Cardiac septum (tissue), 1 donor: Measurements from ENCODE around the gene DMWD. TPM values are rescaled to one million over a fixed set of nuclear protein-coding genes. Genes with fewer than 3 reads are reported as not detected.
A peak's percentile ranks its signal among the peaks of the same experiment; 100 is the strongest.

Experiments used
- DNase-seq: peaks from one replicate; pipeline ENCODE4 v3.0.0-alpha.2; 2020; ENCODE audit warnings: low spot score
- intact Hi-C: fragments of 100-400 bp; cut with DNase I; formaldehyde crosslinking; loops from one replicate; pipeline ENCODE4 v1.14.0; 2022
- total RNA-seq: library from RNA; stranded (reverse); fragmentation: NEBNext Ultra II Directional; extraction: Animal tissue kit (Norgen Biotek cat#: 25700); gene quantifications from one replicate; pipeline ENCODE4 v1.2.1, GENCODE V29; 2021
- donor health status: DM: no; HTN: no; CAD: no.

The DMWD gene
- total RNA-seq, 1 donor from 2014 or later: 120 TPM

DNA sequence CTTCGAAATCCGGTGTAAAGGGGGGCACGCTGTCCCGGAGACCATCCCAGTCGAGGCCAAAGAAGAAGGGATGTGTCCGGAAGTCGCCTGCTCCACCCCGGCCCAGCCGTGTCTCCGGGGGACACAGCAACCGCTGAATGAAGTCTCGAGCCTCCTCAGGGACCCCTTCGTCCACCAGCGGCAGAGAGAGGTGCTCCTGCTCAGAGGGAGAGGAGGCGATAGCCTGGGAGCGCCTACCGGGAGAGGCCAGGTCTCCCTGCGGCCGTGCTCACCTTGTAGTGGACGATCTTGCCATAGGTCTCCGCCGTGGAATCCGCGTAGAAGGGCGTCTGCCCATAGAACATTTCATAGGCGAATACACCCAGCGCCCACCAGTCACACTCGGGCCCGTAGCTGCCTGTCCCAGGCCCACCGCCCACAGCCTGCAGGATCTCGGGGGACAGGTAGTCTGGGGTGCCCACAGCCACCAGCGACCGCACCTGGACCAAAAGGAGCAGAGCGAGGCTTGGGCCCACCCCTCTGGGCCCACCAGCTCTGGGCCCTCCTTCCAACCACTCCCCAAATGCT is 15.2 kb downstream of the DMWD start:
- intact Hi-C loops: no loop called here
- DNase-seq: peak; percentile 67

DNA sequence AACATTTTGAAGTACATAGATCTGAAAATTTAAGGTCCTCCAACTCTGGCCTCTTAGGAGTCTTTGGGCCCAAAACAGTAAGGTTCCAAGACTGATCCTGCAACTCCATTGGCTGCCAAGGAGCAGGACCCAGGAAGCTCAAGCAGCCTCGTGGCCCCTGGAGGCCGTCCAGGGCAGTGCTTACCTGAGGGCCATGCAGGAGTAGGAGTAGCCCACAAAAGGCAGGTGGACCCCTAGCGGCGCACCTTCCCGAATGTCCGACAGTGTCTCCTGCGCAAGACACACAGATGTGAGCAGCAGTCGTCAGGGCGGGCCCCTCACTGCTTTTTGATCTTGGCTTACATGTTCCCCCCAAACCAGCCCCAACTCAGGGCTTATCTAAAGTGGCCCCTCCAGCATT is 17.9 kb downstream of the DMWD start:
- intact Hi-C loops: no loop called here
- DNase-seq: no peak

DNA sequence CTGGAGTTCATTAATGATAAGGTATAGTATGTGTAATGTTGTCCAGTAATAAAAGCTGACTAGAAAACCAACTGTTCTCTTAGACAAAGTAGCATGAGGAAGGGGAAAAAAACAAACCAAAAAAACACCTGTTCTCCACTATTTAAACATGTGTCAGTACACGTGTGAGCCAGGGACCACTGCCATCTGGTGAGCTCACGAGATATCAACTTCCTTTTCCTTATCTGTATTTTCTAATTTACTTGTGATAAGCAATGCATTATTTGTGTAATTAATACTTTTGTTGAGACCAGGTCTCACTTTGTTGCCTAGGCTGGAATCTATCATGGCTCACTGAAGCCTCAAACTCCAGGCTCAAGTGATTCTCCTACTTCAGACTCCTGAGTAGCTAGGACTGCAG is 19.3 kb downstream of the DMWD start:
- intact Hi-C loops: no loop called here
- no peak for DNase-seq

DNA sequence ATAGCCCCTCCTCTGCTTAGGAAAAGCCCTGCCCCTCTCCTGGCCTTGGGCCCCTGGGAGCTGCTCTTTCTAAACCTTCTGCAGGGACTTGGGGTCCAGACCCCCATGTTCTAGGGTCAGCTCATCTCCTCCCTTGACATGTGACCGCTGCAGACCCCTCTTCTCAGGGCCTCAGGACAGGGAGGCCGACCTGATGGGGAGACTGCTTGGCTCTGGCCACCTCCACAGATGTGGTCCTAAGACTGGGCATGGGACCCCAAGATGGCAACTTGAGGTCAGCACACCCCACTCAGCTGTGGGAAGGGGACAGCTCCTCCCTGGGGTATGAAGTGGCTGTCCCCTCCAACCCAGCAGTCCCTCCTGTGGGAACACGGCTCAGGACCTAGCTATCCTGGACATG is 19.7 kb downstream of the DMWD start:
- DNase-seq: no peak
- intact Hi-C loops: no loop called here

GRCh38 chr19:45772130-45772840 is 20.4 kb downstream of the DMWD start:
- intact Hi-C loops: no loop called here
- no peak for DNase-seq

DNA sequence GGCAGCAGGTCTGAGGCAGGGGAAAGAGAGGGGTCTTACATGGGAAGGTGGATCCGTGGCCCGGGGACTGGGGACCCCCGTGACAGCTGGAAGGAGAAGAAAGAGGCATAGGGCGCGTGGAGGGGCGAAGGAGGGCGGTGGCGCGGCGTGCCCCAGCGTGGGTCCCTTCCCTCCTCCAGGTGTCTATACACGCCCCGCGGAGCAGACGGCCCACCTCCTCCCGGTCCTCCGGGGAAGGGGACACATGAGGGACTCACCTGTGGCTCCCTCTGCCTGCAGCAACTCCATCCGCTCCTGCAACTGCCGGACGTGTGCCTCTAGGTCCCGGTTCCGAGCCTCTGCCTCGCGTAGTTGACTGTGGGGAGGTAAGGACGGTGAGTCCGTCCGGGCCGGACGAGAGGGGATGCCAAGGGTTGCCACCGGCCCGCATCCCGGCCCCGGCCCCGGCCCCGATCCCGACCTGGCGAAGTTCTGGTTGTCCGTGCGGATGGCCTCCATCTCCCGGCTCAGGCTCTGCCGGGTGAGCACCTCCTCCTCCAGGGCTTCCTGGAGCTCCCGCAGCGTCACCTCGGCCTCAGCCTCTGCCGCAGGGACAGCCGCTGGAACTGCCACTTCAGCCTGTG is 21.2 kb downstream of the DMWD start:
- intact Hi-C loops: no loop called here
- DNase-seq: no peak

- peak; percentile 95 for DNase-seq
- intact Hi-C loops: loop anchor here (1.0 kb wide), 2 partner anchors 29 to 47 kb away; no protein-coding TSS in a partner anchor
Measured at GRCh38 chr19:45770192-45771101, 22.2 kb downstream of the DMWD start.

- no peak for DNase-seq
- intact Hi-C loops: loop anchor here (1.0 to 2.0 kb wide), 5 partner anchors 13 to 77 kb away; partner anchors contain the start of genes DMPK and QPCTL
Measured at GRCh38 chr19:45769821-45770191, 22.8 kb downstream of the DMWD start.

DNA sequence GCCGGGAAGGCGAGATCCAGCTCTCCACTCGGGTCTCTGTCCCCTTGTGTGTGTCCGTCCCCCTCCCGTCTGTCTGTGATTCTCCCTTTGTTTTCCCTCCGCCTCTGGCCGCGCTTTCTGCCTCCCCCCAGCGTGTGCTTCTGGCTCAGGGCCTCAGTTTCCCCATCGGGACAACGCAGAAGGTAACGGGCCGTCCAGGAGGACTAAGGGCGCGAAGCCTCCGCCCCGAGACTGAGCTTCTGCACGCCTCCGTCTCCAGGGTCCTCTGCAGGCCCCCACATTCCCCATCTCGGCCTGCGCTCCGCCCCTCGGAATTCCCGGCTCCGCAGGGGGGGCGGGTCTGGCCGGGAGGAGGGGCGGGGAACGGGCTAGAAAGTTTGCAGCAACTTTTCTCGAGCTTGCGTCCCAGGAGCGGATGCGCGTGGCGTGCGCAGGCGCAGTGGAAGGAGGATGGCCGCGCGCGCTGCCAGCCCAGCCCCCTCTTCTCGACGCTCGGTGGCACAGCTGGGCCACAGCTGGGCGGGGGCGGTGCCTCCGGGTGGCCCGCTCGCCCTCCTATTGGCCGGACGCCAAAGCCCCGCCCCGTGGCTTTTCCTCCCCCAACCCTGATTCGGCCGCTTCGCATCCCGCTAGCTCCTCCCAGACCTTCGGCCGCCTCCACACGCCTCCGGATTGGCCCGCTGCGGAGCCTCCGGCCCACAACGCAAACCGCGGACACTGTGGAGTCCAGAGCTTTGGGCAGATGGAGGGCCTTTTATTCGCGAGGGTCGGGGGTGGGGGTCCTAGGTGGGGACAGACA is 23.5 kb downstream of the DMWD start, which contains the start of gene SIX5:
TSS of gene SIX5 (minus strand) at position 269 of the 799 bp plus-strand sequence. CDS start 408 bp downstream, outside the sequence.
- peak; percentile 98 for DNase-seq
- intact Hi-C loops: loop anchor here (2.0 kb wide), 3 partner anchors 14 to 76 kb away; partner anchors contain the start of genes DMPK and QPCTL

DNA sequence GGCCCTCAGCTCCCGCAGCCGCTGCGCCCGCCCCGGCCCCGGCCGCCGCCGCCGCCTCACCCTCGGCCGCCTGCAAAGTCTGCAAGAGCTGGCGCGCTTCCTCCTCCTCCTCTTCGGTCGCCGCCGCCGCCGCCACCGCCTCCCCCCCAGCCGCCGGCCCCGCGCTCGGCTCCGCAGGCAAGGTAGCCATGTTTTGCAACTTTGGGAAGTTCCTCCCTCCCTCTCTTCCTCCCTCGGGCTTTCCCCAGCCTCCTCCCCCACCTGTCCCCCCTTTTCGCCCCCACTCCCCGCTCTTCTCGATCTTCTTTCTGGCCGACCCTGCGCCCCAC is 24.0 kb downstream of the DMWD start:
- intact Hi-C loops: loop anchor here (2.0 kb wide), 3 partner anchors 14 to 76 kb away; partner anchors contain the start of genes DMPK and QPCTL
- DNase-seq: peak; percentile 75

DNA sequence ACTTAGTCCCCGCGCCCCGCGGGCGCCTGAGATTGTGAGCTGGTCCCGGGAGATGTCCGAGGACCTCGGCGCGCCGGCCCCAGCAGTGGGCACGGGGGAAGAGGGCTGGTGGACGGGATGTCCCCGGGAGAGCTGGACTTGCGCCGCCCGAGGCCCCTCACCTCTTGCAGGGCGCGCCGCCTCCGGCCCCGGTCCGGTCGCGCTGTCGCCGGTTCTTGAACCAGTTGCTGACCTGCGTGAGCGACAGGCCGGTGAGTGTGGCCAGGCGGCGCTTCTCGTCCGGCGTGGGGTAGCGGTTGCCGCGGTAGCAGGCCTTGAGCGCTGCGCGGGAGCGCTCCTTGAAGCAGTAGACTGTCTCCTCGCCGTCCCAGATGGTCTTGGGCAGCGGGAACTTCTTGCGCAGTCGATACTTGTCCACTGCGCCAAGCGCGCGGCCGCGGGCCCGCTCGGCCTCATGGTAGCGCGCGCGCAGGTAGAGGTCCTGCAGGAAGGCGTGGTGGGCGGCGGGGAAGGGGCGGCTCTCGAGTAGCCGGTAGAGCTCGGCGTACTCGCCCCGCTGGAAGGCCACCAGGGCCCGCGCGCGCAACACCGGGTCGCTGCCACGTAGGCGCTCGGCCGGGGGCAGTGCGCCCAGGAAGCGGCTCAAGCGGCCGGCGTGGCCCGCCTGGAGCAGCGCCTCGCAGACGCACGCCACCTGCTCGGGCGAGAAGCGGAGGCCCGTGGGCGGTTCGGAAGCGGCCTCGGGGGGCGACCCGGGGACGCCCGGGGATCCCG is 24.6 kb downstream of the DMWD start:
- intact Hi-C loops: loop anchor here (2.0 kb wide), 4 partner anchors 15 to 75 kb away; partner anchors contain the start of genes DMPK, FBXO46 and QPCTL
- peak; percentile 78 for DNase-seq

- intact Hi-C loops: loop anchor here (2.0 kb wide), 1 partner anchor 37 kb away; the partner anchor contains the start of gene FBXO46
Measured at GRCh38 chr19:45767410-45767880, 25.2 kb downstream of the DMWD start.

GRCh38 chr19:45766869-45767346 is 25.7 kb downstream of the DMWD start:
- peak; percentile 76 for DNase-seq
- intact Hi-C loops: loop anchor here (2.0 kb wide), 1 partner anchor 36 kb away; the partner anchor contains the start of gene FBXO46

More at GRCh38 chr19:45767410-45767880, 25.2 kb downstream of the DMWD start:
- DNase-seq: peak; percentile 82

DNA sequence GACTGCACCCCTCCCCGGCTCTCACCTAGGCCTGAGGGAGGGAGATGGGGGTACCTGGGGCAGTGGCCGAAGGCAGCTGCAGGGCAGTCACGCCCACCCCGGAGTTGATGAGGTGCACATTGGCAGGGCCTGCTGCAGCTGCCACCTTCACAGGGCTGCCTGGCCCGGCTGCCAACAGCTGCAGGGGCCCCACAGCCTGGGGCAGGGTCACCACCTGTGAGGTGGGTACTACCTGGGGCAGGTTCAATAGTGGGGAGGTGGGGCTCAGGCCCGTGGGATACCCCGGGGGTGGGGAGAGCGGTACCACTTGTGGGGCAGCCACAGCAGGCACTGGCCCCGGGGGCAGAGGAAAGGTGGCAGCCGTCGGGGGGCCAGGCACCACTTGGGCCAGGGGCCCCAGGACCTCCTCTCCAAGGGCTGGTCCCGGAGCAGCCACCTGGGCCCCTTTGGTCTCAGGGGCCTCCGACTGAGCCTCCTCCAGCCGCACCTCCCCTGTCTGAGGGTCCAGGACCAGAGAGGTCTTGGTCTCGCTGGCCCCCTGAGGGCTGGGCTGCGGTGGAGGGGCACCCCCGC is 26.3 kb downstream of the DMWD start:
- intact Hi-C loops: loop anchor here (2.0 kb wide), 1 partner anchor 36 kb away; the partner anchor contains the start of gene FBXO46
- DNase-seq: no peak

GRCh38 chr19:45765702-45766295 is 26.8 kb downstream of the DMWD start:
- intact Hi-C loops: loop anchor here (2.0 kb wide), 1 partner anchor 35 kb away; the partner anchor contains the start of gene FBXO46
- no peak for DNase-seq

GRCh38 chr19:45764945-45765701 is 27.5 kb downstream of the DMWD start:
- intact Hi-C loops: loop anchor here (5.0 kb wide), 1 partner anchor 32 kb away; no protein-coding TSS in a partner anchor

More at GRCh38 chr19:45764945-45765701, 27.5 kb downstream of the DMWD start:
- no peak for DNase-seq
